Activated CD4-positive, alpha-beta T cell treated with anti-CD3 and anti-CD28 coated beads, Interleukin-2, amount 10 ng/mL, durations not matched to agents 7 days and 5 days (primary cell): ENCODE data around the gene STK40. TPM values are rescaled to one million over a fixed set of nuclear protein-coding genes. Genes with fewer than 3 reads are reported as not detected.

Experiments used
- CTCF ChIA-PET: fragments of 350-600 bp; sonication (Branson Sonifier 250); formaldehyde crosslinking; loops from one replicate; lab custom pipeline; 2021; ENCODE audit warnings: antibody characterized with exemption; lab: Charles Lee
- POLR2A ChIA-PET: fragments of 350-600 bp; sonication (Branson Sonifier 250); formaldehyde crosslinking; loops from one replicate; lab custom pipeline; 2021; ENCODE audit warnings: antibody characterized with exemption; lab: Charles Lee
- DNase-seq: peaks from one replicate; pipeline ENCODE4 v3.0.0-alpha.2; 2020
- H3K27ac Mint-ChIP-seq: one replicate; pipeline ENCODE4 v1.8.0; 2021; ENCODE audit warnings: mild to moderate bottlenecking, moderate library complexity, mixed read lengths
- H3K27me3 Mint-ChIP-seq: one replicate; pipeline ENCODE4 v1.8.0; 2021; ENCODE audit warnings: mixed read lengths
- H3K36me3 Mint-ChIP-seq: one replicate; pipeline ENCODE4 v1.8.0; 2021; ENCODE audit warnings: low read depth, mixed read lengths
- H3K4me1 Mint-ChIP-seq: one replicate; pipeline ENCODE4 v1.8.0; 2021; ENCODE audit warnings: mixed read lengths
- H3K4me3 Mint-ChIP-seq: one replicate; pipeline ENCODE4 v1.8.0; 2021; ENCODE audit warnings: mild to moderate bottlenecking, moderate library complexity, mixed read lengths
- H3K9me3 Mint-ChIP-seq: one replicate; pipeline ENCODE4 v1.8.0; 2021; ENCODE audit warnings: mixed read lengths
- total RNA-seq, 2 experiments: library from RNA; stranded (reverse); gene quantifications; one replicate each; pipeline ENCODE4 v1.2.3, GENCODE V29; 2021

STK40 gene
- total RNA-seq, result 10 to 100 TPM; 53.7 to 59.1 TPM

GRCh38 chr1:36385410-36386264 lies at the start of gene STK40:
TSS of gene STK40 (minus strand) at chr1:36385924. CDS start at chr1:36361332, 24,592 bp downstream.
- ChIA-PET POLR2A (interaction anchor here (0.6 to 1.4 kb wide), 6 partner anchors 10 to 162 kb away, joined by 3 to 6 read pairs (median 4); partner anchors contain the start of genes LSM10 and THRAP3), CTCF (interaction anchor here (0.8 to 4.9 kb wide), 5 partner anchors 8 to 39 kb away, joined by 3 to 55 read pairs (median 3); partner anchors contain the start of gene LSM10)
- Mint-ChIP-seq H3K27me3 (no peaks in the 10 kb centered on the region), H3K27ac (peak within 1 kb of the TSS; percentile 99), H3K36me3 (peaks cover 30% of the 10 kb centered on the region), H3K9me3 (no peaks in the 10 kb centered on the region), H3K4me1 (peaks cover 67% of the 10 kb centered on the region), H3K4me3 (peak within 1 kb of the TSS; percentile 82)
- peak; percentile 99 for DNase-seq

- CTCF ChIA-PET, result no interaction called here
- no peaks in the 10 kb centered on the region for H3K27me3 Mint-ChIP-seq
- H3K9me3 Mint-ChIP-seq, result no peaks in the 10 kb centered on the region
- H3K36me3 Mint-ChIP-seq, result no peaks in the 10 kb centered on the region
- no peak overlapping the region for H3K4me3 Mint-ChIP-seq
- H3K27ac Mint-ChIP-seq, result no peak overlapping the region
- DNase-seq, result no peak
- peaks cover 3% of the 10 kb centered on the region for H3K4me1 Mint-ChIP-seq
- POLR2A ChIA-PET, result no interaction called here
These were observed 47.4 kb upstream of the STK40 start for GRCh38 chr1:36433102-36433501.

GRCh38 chr1:36432616-36433015 lies 46.9 kb upstream of the STK40 start:
- H3K9me3 Mint-ChIP-seq, result no peaks in the 10 kb centered on the region
- ChIA-PET POLR2A (no interaction called here), CTCF (no interaction called here)
- no peaks in the 10 kb centered on the region for H3K27me3 Mint-ChIP-seq
- peaks cover 3% of the 10 kb centered on the region for H3K4me1 Mint-ChIP-seq
- H3K36me3 Mint-ChIP-seq, result no peaks in the 10 kb centered on the region
- no peak overlapping the region for H3K4me3 Mint-ChIP-seq
- no peak overlapping the region for H3K27ac Mint-ChIP-seq
- no peak for DNase-seq

- Mint-ChIP-seq H3K27me3 (no peaks in the 10 kb centered on the region), H3K4me1 (peaks cover 7% of the 10 kb centered on the region), H3K27ac (no peak overlapping the region), H3K36me3 (no peaks in the 10 kb centered on the region), H3K4me3 (no peak overlapping the region), H3K9me3 (no peaks in the 10 kb centered on the region)
- POLR2A ChIA-PET, result no interaction called here
- no peak for DNase-seq
- CTCF ChIA-PET, result interaction anchor here (1.0 kb wide), 1 partner anchor 9 kb away, joined by 3 read pairs; no protein-coding TSS in a partner anchor
These were observed 40.1 kb upstream of the STK40 start for GRCh38 chr1:36425791-36426190.

- POLR2A ChIA-PET, result no interaction called here
- H3K4me1 Mint-ChIP-seq, result peaks cover 15% of the 10 kb centered on the region
- no peaks in the 10 kb centered on the region for H3K9me3 Mint-ChIP-seq
- H3K4me3 Mint-ChIP-seq, result no peak overlapping the region
- CTCF ChIA-PET, result interaction anchor here (1.0 to 1.4 kb wide), 5 partner anchors 15 to 108 kb away, joined by 3 to 7 read pairs (median 3); no protein-coding TSS in a partner anchor
- H3K27ac Mint-ChIP-seq, result no peak overlapping the region
- no peak for DNase-seq
- no peaks in the 10 kb centered on the region for H3K27me3 Mint-ChIP-seq
- no peaks in the 10 kb centered on the region for H3K36me3 Mint-ChIP-seq
These were observed 35.9 kb upstream of the STK40 start for GRCh38 chr1:36421649-36422048.

- ChIA-PET POLR2A (no interaction called here), CTCF (interaction anchor here (1.0 to 1.6 kb wide), 4 partner anchors 14 to 52 kb away, joined by 3 to 6 read pairs (median 4); partner anchors contain the start of gene OSCP1)
- Mint-ChIP-seq H3K27ac (peak overlapping the region; percentile 85), H3K36me3 (no peaks in the 10 kb centered on the region), H3K4me3 (peak overlapping the region; percentile 46), H3K27me3 (no peaks in the 10 kb centered on the region), H3K9me3 (no peaks in the 10 kb centered on the region), H3K4me1 (peaks cover 15% of the 10 kb centered on the region)
- peak; percentile 92 for DNase-seq
These were observed 35.2 kb upstream of the STK40 start for GRCh38 chr1:36420836-36421317.

- Mint-ChIP-seq H3K36me3 (no peaks in the 10 kb centered on the region), H3K9me3 (no peaks in the 10 kb centered on the region), H3K27ac (peak overlapping the region; percentile 85), H3K4me3 (peak overlapping the region; percentile 46), H3K27me3 (no peaks in the 10 kb centered on the region), H3K4me1 (peaks cover 15% of the 10 kb centered on the region)
- ChIA-PET CTCF (interaction anchor here (0.6 to 1.8 kb wide), 6 partner anchors 8 to 120 kb away, joined by 3 to 7 read pairs (median 4); partner anchors contain the start of gene OSCP1), POLR2A (interaction anchor here (0.5 kb wide), 1 partner anchor 88 kb away, joined by 3 read pairs; no protein-coding TSS in a partner anchor)
- peak; percentile 10 for DNase-seq
These were observed 34.7 kb upstream of the STK40 start for GRCh38 chr1:36420409-36420808.

- no peaks in the 10 kb centered on the region for H3K36me3 Mint-ChIP-seq
- H3K4me3 Mint-ChIP-seq, result no peak overlapping the region
- no peak for DNase-seq
- H3K27me3 Mint-ChIP-seq, result no peaks in the 10 kb centered on the region
- H3K4me1 Mint-ChIP-seq, result peaks cover 15% of the 10 kb centered on the region
- H3K9me3 Mint-ChIP-seq, result no peaks in the 10 kb centered on the region
- ChIA-PET POLR2A (no interaction called here), CTCF (interaction anchor here (0.6 to 1.8 kb wide), 7 partner anchors 10 to 119 kb away, joined by 3 to 7 read pairs (median 5); partner anchors contain the start of gene OSCP1)
- H3K27ac Mint-ChIP-seq, result no peak overlapping the region
These were observed 33.8 kb upstream of the STK40 start for GRCh38 chr1:36419569-36419968.

GRCh38 chr1:36419140-36419539 lies 33.4 kb upstream of the STK40 start:
- H3K27me3 Mint-ChIP-seq, result no peaks in the 10 kb centered on the region
- H3K36me3 Mint-ChIP-seq, result no peaks in the 10 kb centered on the region
- H3K4me1 Mint-ChIP-seq, result peaks cover 15% of the 10 kb centered on the region
- ChIA-PET CTCF (interaction anchor here (0.6 to 1.8 kb wide), 8 partner anchors 22 to 568 kb away, joined by 3 to 7 read pairs (median 4); partner anchors contain the start of gene OSCP1), POLR2A (no interaction called here)
- H3K4me3 Mint-ChIP-seq, result no peak overlapping the region
- DNase-seq, result no peak
- H3K9me3 Mint-ChIP-seq, result no peaks in the 10 kb centered on the region
- H3K27ac Mint-ChIP-seq, result no peak overlapping the region

GRCh38 chr1:36417931-36418330 lies 32.2 kb upstream of the STK40 start:
- ChIA-PET POLR2A (no interaction called here), CTCF (interaction anchor here (0.6 to 1.5 kb wide), 2 partner anchors 18 to 81 kb away, joined by 4 read pairs; no protein-coding TSS in a partner anchor)
- H3K4me1 Mint-ChIP-seq, result peaks cover 21% of the 10 kb centered on the region
- no peak overlapping the region for H3K27ac Mint-ChIP-seq
- no peak for DNase-seq
- no peaks in the 10 kb centered on the region for H3K27me3 Mint-ChIP-seq
- no peaks in the 10 kb centered on the region for H3K36me3 Mint-ChIP-seq
- H3K4me3 Mint-ChIP-seq, result no peak overlapping the region
- H3K9me3 Mint-ChIP-seq, result no peaks in the 10 kb centered on the region

GRCh38 chr1:36415661-36416326 lies 30.1 kb upstream of the STK40 start:
- no peaks in the 10 kb centered on the region for H3K36me3 Mint-ChIP-seq
- no peak overlapping the region for H3K27ac Mint-ChIP-seq
- no peaks in the 10 kb centered on the region for H3K9me3 Mint-ChIP-seq
- ChIA-PET CTCF (interaction anchor here (1.0 kb wide), 1 partner anchor 14 kb away, joined by 4 read pairs; no protein-coding TSS in a partner anchor), POLR2A (no interaction called here)
- no peak for DNase-seq
- no peaks in the 10 kb centered on the region for H3K27me3 Mint-ChIP-seq
- no peak overlapping the region for H3K4me3 Mint-ChIP-seq
- H3K4me1 Mint-ChIP-seq, result peaks cover 28% of the 10 kb centered on the region

- ChIA-PET POLR2A (interaction anchor here (0.7 kb wide), 1 partner anchor 28 kb away, joined by 5 read pairs; no protein-coding TSS in a partner anchor), CTCF (interaction anchor here (1.1 to 3.2 kb wide), 2 partner anchors 26 to 95 kb away, joined by 3 to 10 read pairs; no protein-coding TSS in a partner anchor)
- Mint-ChIP-seq H3K36me3 (no peaks in the 10 kb centered on the region), H3K27ac (no peak overlapping the region), H3K4me1 (peaks cover 27% of the 10 kb centered on the region), H3K9me3 (no peaks in the 10 kb centered on the region), H3K27me3 (no peaks in the 10 kb centered on the region), H3K4me3 (no peak overlapping the region)
- DNase-seq, result no peak
These were observed 28.7 kb upstream of the STK40 start for GRCh38 chr1:36414384-36414783.
